HG02763 (cell line): ENCODE measurements around the gene MYDGF.

ENCODE experiments used
- ATAC-seq: cut with Tn5 transposase; IDR thresholded peaks from one replicate; pipeline ENCODE4 v1.9.1; 2021; ENCODE audit warnings: mild to moderate bottlenecking, moderate library complexity; ENCODE audit not compliant: unreplicated experiment

MYDGF gene

GRCh38 chr19:4649392-4650047 lies 20.6 kb downstream of the MYDGF start:
- ATAC-seq, result no peak

DNA sequence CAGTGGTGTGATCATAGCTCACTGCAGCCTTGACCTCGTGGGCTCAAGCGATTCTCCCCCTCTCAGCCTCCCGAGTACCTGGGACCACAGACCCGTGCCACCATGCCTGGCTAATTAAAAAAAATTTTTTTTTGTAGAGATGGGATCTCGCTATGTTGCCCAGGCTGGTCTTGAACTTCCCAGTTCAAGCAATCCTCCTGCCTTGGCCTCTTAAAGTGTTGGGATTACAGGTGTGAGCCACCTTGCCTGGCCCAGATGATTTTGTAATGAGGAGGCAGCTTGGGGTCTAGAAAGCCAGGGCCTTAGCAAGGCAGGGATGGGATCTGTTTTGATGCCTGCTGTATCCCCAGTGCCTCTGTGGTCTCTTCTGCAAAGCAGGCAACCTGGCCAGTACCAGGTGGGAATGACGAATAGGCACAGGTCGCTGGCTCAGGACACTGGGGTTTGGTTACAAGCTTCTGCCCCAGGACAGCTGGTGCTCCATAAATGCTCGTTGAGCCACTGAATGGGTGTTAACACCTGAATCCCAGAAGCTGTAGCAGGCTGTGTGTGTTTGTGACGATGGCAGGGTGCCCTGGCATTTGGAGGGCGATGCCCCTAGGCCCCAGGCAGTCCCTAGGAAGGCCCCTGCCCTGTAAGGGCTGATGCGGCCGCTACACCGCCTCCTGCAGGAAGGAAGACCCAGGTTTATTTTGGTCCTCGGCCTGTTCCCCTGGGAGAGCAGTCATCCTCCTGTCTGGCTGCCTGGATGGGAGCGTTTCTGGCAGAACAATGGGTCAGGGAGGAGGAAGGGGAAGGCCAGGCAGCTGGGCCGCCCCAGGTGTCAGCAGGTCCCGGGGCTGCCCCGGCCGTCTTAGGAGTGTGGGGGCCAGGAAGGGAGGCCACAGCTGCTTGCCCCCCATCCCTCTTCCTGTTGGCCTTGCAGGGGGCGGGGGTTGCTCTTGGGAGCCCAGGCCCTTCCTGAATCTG lies 22.2 kb downstream of the MYDGF start:
- no peak for ATAC-seq

- ATAC-seq, result no peak
Observed at GRCh38 chr19:4645718-4646117, 24.4 kb downstream of the MYDGF start.

- no peak for ATAC-seq
Observed at GRCh38 chr19:4642625-4643024, 27.5 kb downstream of the MYDGF start.

- no peak for ATAC-seq
Observed at GRCh38 chr19:4641132-4641531, 29.0 kb downstream of the MYDGF start.

- no peak for ATAC-seq
Observed at GRCh38 chr19:4640247-4641000, 29.7 kb downstream of the MYDGF start.

GRCh38 chr19:4639531-4640246 lies 30.5 kb downstream of the MYDGF start:
- ATAC-seq, result peak; percentile 11

DNA sequence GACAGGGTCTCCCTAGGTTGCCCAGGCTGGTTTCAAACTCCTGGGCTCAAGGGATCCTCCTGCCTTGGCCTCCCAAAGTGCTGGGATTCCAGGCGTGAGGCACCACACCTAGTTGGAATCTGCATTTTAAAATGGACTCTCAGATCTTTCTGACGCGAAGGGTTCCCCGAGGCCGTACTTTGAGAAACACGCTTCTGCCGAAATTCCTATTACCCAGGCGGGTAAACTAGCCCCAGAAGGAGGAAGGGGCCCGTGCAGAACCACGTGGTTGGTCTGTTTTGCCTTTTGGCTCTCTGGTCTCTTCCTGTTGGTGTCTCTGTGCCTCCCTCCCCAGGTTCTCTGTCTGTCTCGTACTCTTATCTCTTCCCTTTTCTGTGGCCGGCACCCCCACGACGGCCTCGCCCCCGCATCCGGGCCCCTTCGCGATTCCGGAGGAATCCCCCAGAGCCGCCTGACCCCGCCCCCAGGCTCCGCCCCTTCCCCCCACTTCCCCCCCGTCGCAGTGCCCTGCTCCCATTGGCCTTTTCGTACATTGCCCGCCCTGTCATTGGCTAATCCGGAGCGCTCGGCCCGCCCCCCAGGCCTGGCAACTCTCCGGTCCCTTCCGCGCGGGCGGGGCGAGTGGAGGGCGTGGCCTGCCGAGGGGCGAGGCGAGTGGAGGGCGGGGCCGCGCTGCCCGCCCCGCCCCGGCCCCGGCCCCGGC lies 31.2 kb downstream of the MYDGF start, which contains the start of gene TNFAIP8L1:
Gene TNFAIP8L1 (plus strand): TSS at position 689 of the 703 bp plus-strand sequence. CDS start 12,354 bp downstream, outside the sequence.
- peak; percentile 87 for ATAC-seq

DNA sequence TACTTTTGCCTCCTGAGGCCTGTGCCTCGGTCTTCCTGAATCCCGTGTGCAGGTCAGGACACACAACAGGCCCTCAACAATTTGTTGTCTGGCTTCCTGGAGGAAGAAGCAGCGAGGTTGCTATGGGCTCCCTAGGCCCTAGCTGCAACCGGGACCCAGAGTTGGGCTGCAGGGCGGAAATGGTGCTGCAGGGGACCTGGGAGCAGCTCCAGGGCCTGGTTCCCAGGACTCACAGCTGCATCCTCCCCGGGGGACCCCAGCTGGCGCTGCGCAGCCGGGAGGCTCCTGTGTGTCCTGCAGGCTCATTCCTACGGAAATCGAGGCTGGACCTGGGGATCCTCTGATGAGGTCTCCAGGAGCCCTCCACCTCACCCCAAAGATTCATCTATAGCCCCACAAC lies 31.8 kb downstream of the MYDGF start:
- ATAC-seq, result no peak

DNA sequence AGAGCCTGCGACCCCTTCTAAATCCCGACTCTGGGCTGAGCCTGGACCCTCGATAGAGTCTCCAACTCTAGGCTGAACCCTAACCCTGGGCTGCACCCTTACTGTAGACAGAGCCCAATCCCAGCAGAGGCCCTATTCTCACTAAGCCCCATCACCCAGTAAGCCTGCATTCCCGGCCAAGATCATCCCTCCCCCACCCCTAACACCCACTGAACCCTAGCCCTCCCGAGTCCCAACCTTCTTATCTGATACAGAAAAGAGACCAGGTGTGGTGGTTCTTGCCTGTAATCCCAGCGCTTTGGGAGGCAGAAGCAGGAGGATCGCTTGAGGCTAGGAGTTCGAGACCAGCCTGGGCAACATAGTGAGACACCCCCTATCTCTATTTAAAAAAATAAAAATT lies 33.4 kb downstream of the MYDGF start:
- ATAC-seq, result no peak

GRCh38 chr19:4636151-4636717 lies 33.9 kb downstream of the MYDGF start:
- no peak for ATAC-seq

DNA sequence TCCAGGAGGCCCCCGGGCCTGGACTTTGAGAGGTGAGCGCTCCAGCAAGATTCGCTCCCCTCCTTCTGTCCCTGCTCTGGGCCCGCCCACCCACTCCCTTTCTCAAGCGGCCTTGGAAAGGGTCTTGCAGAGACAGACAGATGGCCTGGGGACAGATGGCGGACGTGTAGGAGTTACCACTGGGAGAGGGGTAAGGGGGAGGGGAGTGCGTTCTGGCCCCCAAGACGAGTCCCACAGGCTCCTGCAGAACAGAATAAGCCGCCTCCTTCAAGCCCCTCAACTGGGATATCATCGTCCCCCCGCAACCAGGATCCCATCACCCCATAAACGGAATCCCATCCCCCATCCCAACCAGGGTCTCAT lies 34.4 kb downstream of the MYDGF start:
- ATAC-seq, result no peak

GRCh38 chr19:4633140-4633967 lies 36.8 kb downstream of the MYDGF start:
- no peak for ATAC-seq

DNA sequence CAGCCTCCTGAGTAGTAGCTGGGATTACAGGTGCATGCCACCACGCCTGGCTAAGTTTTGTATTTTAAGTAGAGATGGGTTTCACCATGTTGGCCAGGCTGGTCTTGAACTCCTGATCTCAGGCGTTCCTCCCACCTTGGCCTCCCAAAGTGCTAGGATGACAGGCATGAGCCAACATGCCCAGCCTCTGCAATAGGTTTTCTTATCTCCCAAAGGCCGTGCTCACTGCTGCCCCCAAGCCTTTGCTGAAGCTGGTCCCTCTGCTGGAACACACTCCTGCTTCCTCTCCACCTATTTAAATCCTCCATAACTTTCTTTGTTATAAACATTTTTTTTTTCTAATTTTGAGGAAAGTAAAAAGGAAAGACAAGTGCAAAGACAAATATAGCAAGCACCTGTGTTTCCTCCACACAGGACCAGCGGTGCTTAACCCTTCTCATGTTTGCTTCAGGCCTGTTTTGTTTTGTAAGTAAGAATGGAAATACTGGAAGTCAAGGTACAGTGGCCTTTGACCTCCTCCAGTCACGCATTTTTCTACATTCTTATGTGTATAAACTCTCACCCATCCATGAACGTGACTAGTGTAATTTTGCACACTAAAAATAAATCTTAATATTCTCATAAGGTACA lies 45.3 kb downstream of the MYDGF start:
- ATAC-seq, result no peak

- no peak for ATAC-seq
Observed at GRCh38 chr19:4624301-4624700, 45.8 kb downstream of the MYDGF start.

DNA sequence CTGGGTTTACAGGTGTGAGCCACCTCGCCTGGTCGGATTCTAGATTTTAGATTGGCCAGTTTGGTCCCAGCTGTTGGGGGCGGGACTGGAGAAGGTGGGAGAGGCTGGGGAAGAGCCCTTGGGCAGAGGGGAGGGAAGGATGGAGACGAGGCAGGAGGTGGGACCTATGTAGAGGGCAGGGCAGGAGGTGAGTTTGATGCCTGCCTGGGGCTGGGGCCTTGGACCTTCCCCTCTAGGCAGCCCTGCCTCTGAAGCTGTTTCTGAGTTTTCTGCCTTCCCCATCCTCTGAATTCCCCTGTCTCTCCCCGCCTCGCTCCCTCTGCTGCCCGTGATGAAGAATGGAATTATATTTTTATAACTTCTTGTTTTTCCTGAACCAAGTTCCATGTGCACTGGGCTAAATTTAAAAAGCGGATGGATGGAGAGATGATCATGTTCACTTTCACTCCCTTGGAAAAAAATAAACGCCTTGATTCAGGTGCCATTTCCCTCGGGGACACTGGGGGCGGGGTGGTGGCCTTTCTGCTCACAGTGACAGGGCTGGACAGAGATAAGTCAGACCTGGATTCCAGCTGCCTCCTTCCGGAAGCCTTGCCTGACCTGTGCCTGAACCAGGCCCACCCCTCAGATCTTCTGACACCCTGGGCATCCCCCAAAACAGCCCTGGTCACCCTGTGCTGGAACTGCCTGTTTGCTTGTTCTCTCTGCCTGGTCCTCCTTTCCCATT lies 47.3 kb downstream of the MYDGF start:
- ATAC-seq, result no peak

GRCh38 chr19:4620675-4621074 lies 49.5 kb downstream of the MYDGF start:
- ATAC-seq, result no peak
